Smooth muscle cell of the pulmonary artery (primary cell): ENCODE data around the gene RERGL. TPM values are rescaled to one million over a fixed set of nuclear protein-coding genes. Genes with fewer than 3 reads are reported as not detected.

Source experiments
- total RNA-seq: library from RNA; depleted of rRNA; stranded (reverse); fragments of >200 nt; gene quantifications from 2 replicates; pipeline ENCODE4 v1.2.3, GENCODE V29; 2014

Gene RERGL, protein sequence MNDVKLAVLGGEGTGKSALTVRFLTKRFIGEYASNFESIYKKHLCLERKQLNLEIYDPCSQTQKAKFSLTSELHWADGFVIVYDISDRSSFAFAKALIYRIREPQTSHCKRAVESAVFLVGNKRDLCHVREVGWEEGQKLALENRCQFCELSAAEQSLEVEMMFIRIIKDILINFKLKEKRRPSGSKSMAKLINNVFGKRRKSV
- total RNA-seq: 0.65 TPM in 1 of 2 replicates, not detected in the other

DNA sequence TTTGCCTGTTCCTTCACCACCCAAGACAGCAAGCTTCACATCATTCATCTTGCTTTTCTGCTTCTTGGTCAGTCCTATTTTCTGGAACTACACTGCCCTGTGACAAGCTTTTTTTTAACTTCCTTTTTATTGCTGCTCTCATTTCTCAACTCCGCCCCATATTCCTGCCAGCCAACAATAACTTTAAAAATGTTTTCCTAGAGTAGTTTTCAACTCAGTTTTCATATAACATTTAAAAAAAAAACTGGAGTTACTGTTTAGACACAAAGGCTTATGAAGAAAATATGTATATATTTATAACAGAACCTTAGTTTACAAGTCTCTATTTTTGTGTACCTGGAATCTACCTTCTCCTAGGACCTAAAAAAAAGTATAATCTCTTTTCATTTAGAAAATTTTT, at the start of gene RERGL:
RERGL (minus strand) TSS at position 101 of the 400 bp plus-strand sequence; CDS start at position 48, 53 bp downstream.

Other genes starting within 250 kb of the RERGL start
- gene PIK3C2G, start 171.3 kb upstream of the RERGL start, total RNA-seq: not detected in 2 replicates